Lower lobe of right lung (tissue), 2 donors: Measurements from ENCODE around the gene AFG1L. TPM values are rescaled to one million over a fixed set of nuclear protein-coding genes. Genes with fewer than 3 reads are reported as not detected.

Experiments
- ATAC-seq, 2 donors: fragments of 200-7000 bp; cut with Tn5 transposase; one replicate each; pipeline ENCODE4 v1.9.1; 2020 to 2022; ENCODE audit warnings: mild to moderate bottlenecking in 2 of 2, moderate library complexity in 2 of 2
- DNase-seq: peaks from one replicate; pipeline ENCODE4 v3.0.0-alpha.2; 2020
- H3K27ac ChIP-seq: fragments of 200-600 bp; one replicate; pipeline ENCODE4 v1.8.0; 2022
- H3K27me3 ChIP-seq: fragments of 200-600 bp; one replicate; pipeline ENCODE4 v1.8.0; 2022; ENCODE audit warnings: low read depth
- H3K36me3 ChIP-seq: fragments of 200-600 bp; one replicate; pipeline ENCODE4 v1.8.0; 2022; ENCODE audit warnings: mild to moderate bottlenecking
- H3K4me1 ChIP-seq: fragments of 200-600 bp; one replicate; pipeline ENCODE4 v1.8.0; 2022
- H3K4me3 ChIP-seq: fragments of 200-600 bp; one replicate; pipeline ENCODE4 v1.8.0; 2022; ENCODE audit warnings: mild to moderate bottlenecking
- H3K9me3 ChIP-seq: fragments of 200-600 bp; one replicate; pipeline ENCODE4 v1.8.0; 2022
- intact Hi-C: fragments of 100-400 bp; cut with DNase I; formaldehyde crosslinking; loops from one replicate; pipeline ENCODE4 v1.11.0; 2022
- total RNA-seq: library from RNA; stranded (reverse); fragmentation: NEBNext Ultra II Directional; extraction: Animal tissue kit (Norgen Biotek cat#: 25700); gene quantifications from one replicate; pipeline ENCODE4 v1.2.1, GENCODE V29; 2021
- TF ChIP-seq, protein P1 (sequence below): fragments of 200-600 bp; IDR thresholded peaks from one replicate; pipeline ENCODE4 v1.8.0; 2022; ENCODE audit warnings: antibody characterized with exemption, mild to moderate bottlenecking
- donor health status: DM: no; HTN: yes; CAD: no; lungs with severe emphysema.

AFG1L gene
- total RNA-seq, 1 donor from 2014 or later = 7.4 TPM

- TF ChIP-seq, protein P1, sequence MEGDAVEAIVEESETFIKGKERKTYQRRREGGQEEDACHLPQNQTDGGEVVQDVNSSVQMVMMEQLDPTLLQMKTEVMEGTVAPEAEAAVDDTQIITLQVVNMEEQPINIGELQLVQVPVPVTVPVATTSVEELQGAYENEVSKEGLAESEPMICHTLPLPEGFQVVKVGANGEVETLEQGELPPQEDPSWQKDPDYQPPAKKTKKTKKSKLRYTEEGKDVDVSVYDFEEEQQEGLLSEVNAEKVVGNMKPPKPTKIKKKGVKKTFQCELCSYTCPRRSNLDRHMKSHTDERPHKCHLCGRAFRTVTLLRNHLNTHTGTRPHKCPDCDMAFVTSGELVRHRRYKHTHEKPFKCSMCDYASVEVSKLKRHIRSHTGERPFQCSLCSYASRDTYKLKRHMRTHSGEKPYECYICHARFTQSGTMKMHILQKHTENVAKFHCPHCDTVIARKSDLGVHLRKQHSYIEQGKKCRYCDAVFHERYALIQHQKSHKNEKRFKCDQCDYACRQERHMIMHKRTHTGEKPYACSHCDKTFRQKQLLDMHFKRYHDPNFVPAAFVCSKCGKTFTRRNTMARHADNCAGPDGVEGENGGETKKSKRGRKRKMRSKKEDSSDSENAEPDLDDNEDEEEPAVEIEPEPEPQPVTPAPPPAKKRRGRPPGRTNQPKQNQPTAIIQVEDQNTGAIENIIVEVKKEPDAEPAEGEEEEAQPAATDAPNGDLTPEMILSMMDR = no peak
- intact Hi-C loops = loop anchor here (10.0 kb wide), 1 partner anchor 380 kb away; no protein-coding TSS in a partner anchor
- no peak for ATAC-seq
Observed at GRCh38 chr6:108494434-108494833, 199.6 kb downstream of the AFG1L start.

DNA sequence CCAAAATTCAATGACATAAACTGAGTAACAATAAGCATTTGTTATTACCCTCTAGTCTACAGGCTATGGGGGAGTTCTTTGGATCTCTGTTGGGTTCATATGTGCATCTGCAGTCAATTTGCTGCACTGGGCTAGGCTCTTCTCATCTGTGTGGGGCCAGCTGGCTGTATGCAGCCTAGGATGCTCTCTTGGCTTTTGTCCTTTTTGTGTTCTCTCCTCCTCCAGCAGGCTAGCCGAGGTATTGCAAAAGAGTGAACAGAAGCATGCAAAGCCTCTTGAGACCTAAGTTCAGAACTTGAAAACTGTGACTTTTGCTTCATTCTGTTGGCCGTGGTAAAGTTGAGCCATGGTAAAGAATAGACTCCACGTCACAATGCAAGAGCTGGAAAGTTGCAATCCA lies 203.0 kb downstream of the AFG1L start:
- TF ChIP-seq, protein P1 = peak; percentile 28
- H3K27me3 ChIP-seq = no peaks in the 10 kb centered on the region
- H3K36me3 ChIP-seq = no peaks in the 10 kb centered on the region
- intact Hi-C loops = loop anchor here (10.0 kb wide), 1 partner anchor 383 kb away; no protein-coding TSS in a partner anchor
- no peak overlapping the region for H3K4me3 ChIP-seq
- no peaks in the 10 kb centered on the region for H3K9me3 ChIP-seq
- no peak overlapping the region for H3K27ac ChIP-seq
- ATAC-seq (no peak), DNase-seq (no peak)
- H3K4me1 ChIP-seq = no peaks in the 10 kb centered on the region

More at GRCh38 chr6:108494434-108494833, 199.6 kb downstream of the AFG1L start:
- DNase-seq = no peak
- no peak overlapping the region for H3K4me3 ChIP-seq
- H3K4me1 ChIP-seq = no peaks in the 10 kb centered on the region
- H3K27me3 ChIP-seq = no peaks in the 10 kb centered on the region
- no peaks in the 10 kb centered on the region for H3K9me3 ChIP-seq
- no peak overlapping the region for H3K27ac ChIP-seq
- H3K36me3 ChIP-seq = no peaks in the 10 kb centered on the region

DNA sequence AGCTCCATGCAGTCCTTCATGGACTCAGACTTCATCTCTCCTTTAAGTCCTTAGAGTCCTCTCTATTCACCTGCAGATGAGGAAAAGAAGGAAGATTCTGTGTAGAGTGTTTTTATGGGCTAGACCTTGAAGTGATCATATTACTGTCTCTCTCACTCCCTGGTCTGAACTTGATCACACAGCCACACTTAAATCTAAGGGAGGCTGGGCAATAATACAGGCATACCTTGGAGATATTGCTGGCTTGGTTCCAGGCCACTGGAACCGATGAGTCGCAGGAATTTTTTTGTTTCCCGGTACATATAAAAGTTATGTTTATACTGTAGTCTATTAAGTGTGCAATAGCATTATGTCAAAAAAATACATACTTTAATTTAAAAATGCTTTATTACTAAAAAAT lies 206.7 kb downstream of the AFG1L start:
- H3K36me3 ChIP-seq = no peaks in the 10 kb centered on the region

DNA sequence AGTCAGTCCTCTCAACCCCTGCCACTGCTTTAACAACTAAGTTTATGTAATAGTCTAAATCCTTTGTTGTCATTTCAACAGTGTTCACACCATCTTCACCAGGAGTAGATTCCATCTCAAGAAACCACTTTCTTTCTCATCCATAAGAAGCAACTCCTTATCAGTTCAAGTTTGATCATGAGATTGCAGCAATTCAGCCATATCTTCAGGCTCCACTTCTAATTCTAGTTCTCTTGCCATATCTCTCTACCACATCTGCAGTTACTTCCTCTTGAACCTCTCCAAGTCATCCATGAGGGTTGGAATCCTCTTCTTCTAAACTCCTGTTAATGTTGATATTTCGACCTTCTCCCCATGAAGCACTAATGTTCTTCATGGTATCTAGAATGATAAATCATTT lies 208.0 kb downstream of the AFG1L start:
- no peaks in the 10 kb centered on the region for H3K4me1 ChIP-seq
- H3K27me3 ChIP-seq = no peaks in the 10 kb centered on the region
- no peak for DNase-seq
- H3K4me3 ChIP-seq = no peak overlapping the region
- H3K27ac ChIP-seq = no peak overlapping the region
- no peaks in the 10 kb centered on the region for H3K9me3 ChIP-seq
- H3K36me3 ChIP-seq = no peaks in the 10 kb centered on the region
- ATAC-seq = no peak
- TF ChIP-seq, protein P1 = no peak
- intact Hi-C loops = no loop called here

More for the DNA sequence above, 206.7 kb downstream of the AFG1L start:
- intact Hi-C loops = no loop called here
- Histone ChIP-seq H3K4me1 (no peaks in the 10 kb centered on the region), H3K27me3 (no peaks in the 10 kb centered on the region), H3K27ac (no peak overlapping the region), H3K4me3 (no peak overlapping the region), H3K9me3 (no peaks in the 10 kb centered on the region)
- TF ChIP-seq, protein P1 = no peak
- ATAC-seq = no peak
- DNase-seq = no peak

- H3K27ac ChIP-seq = no peak overlapping the region
- TF ChIP-seq, protein P1 = no peak
- H3K27me3 ChIP-seq = no peaks in the 10 kb centered on the region
- no peaks in the 10 kb centered on the region for H3K4me1 ChIP-seq
- ATAC-seq = no peak
- no peaks in the 10 kb centered on the region for H3K36me3 ChIP-seq
- no peak for DNase-seq
- intact Hi-C loops = no loop called here
- H3K9me3 ChIP-seq = no peaks in the 10 kb centered on the region
- no peak overlapping the region for H3K4me3 ChIP-seq
Observed at GRCh38 chr6:108507316-108507715, 212.5 kb downstream of the AFG1L start.
